Midbrain (tissue), 1 donor: ENCODE data around the gene TBX10.
"Not testable (repeated sequence)": the region's sequence is repeated elsewhere in the genome, so short reads cannot be mapped to it uniquely, and the experiment has no call there.

Experiments
- DNase-seq: peaks from one replicate; lab custom pipeline; 2025; lab: John Stamatoyannopoulos, UW

TBX10 gene

GRCh38 chr11:67645521-67646461 is 6.2 kb upstream of the TBX10 start:
- DNase-seq: no peak

- DNase-seq: no peak
Measured at GRCh38 chr11:67644472-67645418, 5.2 kb upstream of the TBX10 start.

GRCh38 chr11:67644042-67644441 is 4.5 kb upstream of the TBX10 start:
- no peak for DNase-seq

GRCh38 chr11:67642173-67643120 is 2.9 kb upstream of the TBX10 start:
- no peak for DNase-seq

- no peak for DNase-seq
Measured at GRCh38 chr11:67641338-67642172, 2.0 kb upstream of the TBX10 start.

GRCh38 chr11:67640758-67641337 is 1.3 kb upstream of the TBX10 start:
- no peak for DNase-seq

GRCh38 chr11:67640021-67640757 is 626 bp upstream of the TBX10 start:
- peak; percentile 37 for DNase-seq

- DNase-seq: no peak
Measured at GRCh38 chr11:67638535-67639437, 777 bp downstream of the TBX10 start.

GRCh38 chr11:67637441-67637840 is 2.1 kb downstream of the TBX10 start:
- not testable (repeated sequence) for DNase-seq

- no peak for DNase-seq
Measured at GRCh38 chr11:67636962-67637361, 2.6 kb downstream of the TBX10 start.

GRCh38 chr11:67635231-67635521 is 4.4 kb downstream of the TBX10 start:
- no peak for DNase-seq

GRCh38 chr11:67634366-67635230 is 5.0 kb downstream of the TBX10 start:
- no peak for DNase-seq

GRCh38 chr11:67633758-67634365 is 5.7 kb downstream of the TBX10 start:
- DNase-seq: no peak

- no peak for DNase-seq
Measured at GRCh38 chr11:67632982-67633755, 6.4 kb downstream of the TBX10 start.

GRCh38 chr11:67632175-67632981 is 7.2 kb downstream of the TBX10 start:
- DNase-seq: no peak

GRCh38 chr11:67631853-67632174 is 7.7 kb downstream of the TBX10 start:
- no peak for DNase-seq
